ENCODE results near the gene NDUFA8. TPM values are rescaled to one million over a fixed set of nuclear protein-coding genes. Genes with fewer than 3 reads are reported as not detected.

NDUFA8 gene
- polyA plus RNA-seq, 1 of the 3 experiments (the other 2 are of a cell fraction): 116 TPM

GRCh38 chr9:122110100-122110833, 49.3 kb downstream of the NDUFA8 start:
- no peak overlapping the region for H2AFZ ChIP-seq (ENCODE audit: low read depth)
- CTCF ChIA-PET: interaction anchor here (1.2 to 5.9 kb wide), 5 partner anchors 11 to 240 kb away, joined by 3 to 55 read pairs (median 23); no protein-coding TSS in a partner anchor
- DNase-seq: peak; percentile 8
- POLR2A ChIA-PET: no interaction called here
- no peak for TF ChIP-seq EZH2phosphoT487 (IDR thresholded peaks at IDR 0.05; ENCODE audit: borderline replicate concordance, low read depth)
- TF ChIP-seq CTCF (IDR thresholded peaks at IDR 0.05): no peak
- TF ChIP-seq FOXJ3 (CRISPR knock-in tag; IDR thresholded peaks at IDR 0.05): no peak
- TF ChIP-seq ELF1 (IDR thresholded peaks at IDR 0.05): no peak
- H3K27me3 ChIP-seq (ENCODE audit: insufficient read depth): 0 out of 2 replicates have a peak, but pooled peaks cover 8% of the 10 kb centered on the region
- no peak overlapping the region for H3K9ac ChIP-seq
- H3K4me3 ChIP-seq (ENCODE audit: low read depth in 2 of 2, low read length in 1 of 2): no peak overlapping the region
- H3F3A ChIP-seq (replicated peaks; ENCODE audit: insufficient read depth): no peaks in the 10 kb centered on the region
- 68% methylated on average over 5 of the region's 7 CpGs for WGBS (ENCODE audit: low lambda C conversion rate)
- H3K4me1 ChIP-seq (ENCODE audit: control insufficient read depth in 1 of 2, insufficient read depth in 2 of 2, low read depth in 1 of 2, low read length in 1 of 2): no peaks in the 10 kb centered on the region
- no peak overlapping the region for H3K27ac ChIP-seq (ENCODE audit: low read depth in 2 of 2, low read length in 1 of 2)
- no peaks in the 10 kb centered on the region for H3K79me2 ChIP-seq (ENCODE audit: insufficient read depth)
- no peaks in the 10 kb centered on the region for H3K9me3 ChIP-seq
- H4K20me1 ChIP-seq (ENCODE audit: insufficient read depth): no peaks in the 10 kb centered on the region
- H3K4me2 ChIP-seq: no peak overlapping the region
- H3K9me2 ChIP-seq: no peaks in the 10 kb centered on the region
- H3K36me3 ChIP-seq (replicated peaks in 1 of 2; ENCODE audit: control insufficient read depth in 1 of 2, insufficient read depth in 2 of 2, low read length in 1 of 2): no peaks in the 10 kb centered on the region

GRCh38 chr9:122109035-122109813, 50.4 kb downstream of the NDUFA8 start:
- Histone ChIP-seq H3K9me3 (no peaks in the 10 kb centered on the region), H3K27me3 (ENCODE audit: insufficient read depth) (no peaks in the 10 kb centered on the region), H3K27ac (ENCODE audit: low read depth in 2 of 2, low read length in 1 of 2) (no peak overlapping the region), H3K36me3 (replicated peaks in 1 of 2; ENCODE audit: control insufficient read depth in 1 of 2, insufficient read depth in 2 of 2, low read length in 1 of 2) (no peaks in the 10 kb centered on the region), H4K20me1 (ENCODE audit: insufficient read depth) (no peaks in the 10 kb centered on the region), H3F3A (replicated peaks; ENCODE audit: insufficient read depth) (no peaks in the 10 kb centered on the region), H3K4me3 (ENCODE audit: low read depth in 2 of 2, low read length in 1 of 2) (no peak overlapping the region), H2AFZ (ENCODE audit: low read depth) (no peak overlapping the region), H3K9me2 (no peaks in the 10 kb centered on the region), H3K4me2 (no peak overlapping the region), H3K9ac (no peak overlapping the region), H3K79me2 (ENCODE audit: insufficient read depth) (no peaks in the 10 kb centered on the region), H3K4me1 (ENCODE audit: control insufficient read depth in 1 of 2, insufficient read depth in 2 of 2, low read depth in 1 of 2, low read length in 1 of 2) (no peaks in the 10 kb centered on the region)
- WGBS (ENCODE audit: low lambda C conversion rate): 73% methylated on average over 3 of the region's 3 CpGs
- TF ChIP-seq NFIC (IDR thresholded peaks at IDR 0.05; ENCODE audit: borderline replicate concordance) (no peak), ZBTB33 (IDR thresholded peaks at IDR 0.05; ENCODE audit: borderline replicate concordance, low read depth) (no peak), RAD21 (IDR thresholded peaks at IDR 0.05; ENCODE audit: low read length) (no peak), MEF2A (IDR thresholded peaks at IDR 0.05; ENCODE audit: borderline replicate concordance, low read depth) (no peak), RCOR1 (IDR thresholded peaks at IDR 0.05; ENCODE audit: low read length) (no peak), TEAD4 (IDR thresholded peaks at IDR 0.05; ENCODE audit: borderline replicate concordance, insufficient read depth) (no peak), SMC3 (IDR thresholded peaks at IDR 0.05; ENCODE audit: low read depth, low read length) (no peak)
- DNase-seq: peak; percentile 10
- ChIA-PET CTCF (interaction anchor here (1.2 to 5.9 kb wide), 7 partner anchors 10 to 241 kb away, joined by 3 to 55 read pairs (median 10); no protein-coding TSS in a partner anchor), POLR2A (no interaction called here)

All from SK-N-SH (cell line).